AG09319 (cell line): ENCODE data around the gene PRKAR1B.

Source experiments
- DNase-seq: peaks from one replicate; pipeline ENCODE4 v3.0.0-alpha.2; 2010; ENCODE audit warnings: low read depth; ENCODE audit errors: extremely low read depth
- TF ChIP-seq, protein P1 (sequence below): IDR thresholded peaks from 2 replicates; pipeline ENCODE4 v1.5.1; 2011; ENCODE audit warnings: low read depth, mild to moderate bottlenecking, inconsistent platforms, low read length, moderate library complexity

The PRKAR1B gene

GRCh38 chr7:598899-599298 lies 128.2 kb downstream of the PRKAR1B start:
- DNase-seq: no peak
- TF ChIP-seq, protein P1, sequence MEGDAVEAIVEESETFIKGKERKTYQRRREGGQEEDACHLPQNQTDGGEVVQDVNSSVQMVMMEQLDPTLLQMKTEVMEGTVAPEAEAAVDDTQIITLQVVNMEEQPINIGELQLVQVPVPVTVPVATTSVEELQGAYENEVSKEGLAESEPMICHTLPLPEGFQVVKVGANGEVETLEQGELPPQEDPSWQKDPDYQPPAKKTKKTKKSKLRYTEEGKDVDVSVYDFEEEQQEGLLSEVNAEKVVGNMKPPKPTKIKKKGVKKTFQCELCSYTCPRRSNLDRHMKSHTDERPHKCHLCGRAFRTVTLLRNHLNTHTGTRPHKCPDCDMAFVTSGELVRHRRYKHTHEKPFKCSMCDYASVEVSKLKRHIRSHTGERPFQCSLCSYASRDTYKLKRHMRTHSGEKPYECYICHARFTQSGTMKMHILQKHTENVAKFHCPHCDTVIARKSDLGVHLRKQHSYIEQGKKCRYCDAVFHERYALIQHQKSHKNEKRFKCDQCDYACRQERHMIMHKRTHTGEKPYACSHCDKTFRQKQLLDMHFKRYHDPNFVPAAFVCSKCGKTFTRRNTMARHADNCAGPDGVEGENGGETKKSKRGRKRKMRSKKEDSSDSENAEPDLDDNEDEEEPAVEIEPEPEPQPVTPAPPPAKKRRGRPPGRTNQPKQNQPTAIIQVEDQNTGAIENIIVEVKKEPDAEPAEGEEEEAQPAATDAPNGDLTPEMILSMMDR: no peak

GRCh38 chr7:597348-598178 lies 129.5 kb downstream of the PRKAR1B start:
- TF ChIP-seq, protein P1: no peak
- DNase-seq: no peak

DNA sequence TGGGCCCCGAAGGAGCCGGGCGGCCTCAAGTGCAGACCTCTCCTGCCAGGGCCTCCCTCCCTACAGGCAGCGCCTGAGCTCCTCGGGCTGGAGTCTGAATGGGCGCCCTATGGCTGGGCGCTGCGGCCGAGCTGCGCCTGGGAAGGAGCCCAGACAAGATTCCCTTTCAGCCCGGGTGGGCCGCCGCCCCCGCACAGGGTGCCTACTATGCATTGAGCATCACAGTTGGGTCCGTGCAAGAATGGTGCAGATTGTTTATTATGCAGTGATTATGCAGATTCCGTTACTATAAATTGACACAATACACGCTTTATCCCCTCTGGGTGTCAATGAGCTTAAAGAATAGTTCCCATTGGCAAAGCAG lies 130.3 kb downstream of the PRKAR1B start:
- TF ChIP-seq, protein P1: no peak
- no peak for DNase-seq

DNA sequence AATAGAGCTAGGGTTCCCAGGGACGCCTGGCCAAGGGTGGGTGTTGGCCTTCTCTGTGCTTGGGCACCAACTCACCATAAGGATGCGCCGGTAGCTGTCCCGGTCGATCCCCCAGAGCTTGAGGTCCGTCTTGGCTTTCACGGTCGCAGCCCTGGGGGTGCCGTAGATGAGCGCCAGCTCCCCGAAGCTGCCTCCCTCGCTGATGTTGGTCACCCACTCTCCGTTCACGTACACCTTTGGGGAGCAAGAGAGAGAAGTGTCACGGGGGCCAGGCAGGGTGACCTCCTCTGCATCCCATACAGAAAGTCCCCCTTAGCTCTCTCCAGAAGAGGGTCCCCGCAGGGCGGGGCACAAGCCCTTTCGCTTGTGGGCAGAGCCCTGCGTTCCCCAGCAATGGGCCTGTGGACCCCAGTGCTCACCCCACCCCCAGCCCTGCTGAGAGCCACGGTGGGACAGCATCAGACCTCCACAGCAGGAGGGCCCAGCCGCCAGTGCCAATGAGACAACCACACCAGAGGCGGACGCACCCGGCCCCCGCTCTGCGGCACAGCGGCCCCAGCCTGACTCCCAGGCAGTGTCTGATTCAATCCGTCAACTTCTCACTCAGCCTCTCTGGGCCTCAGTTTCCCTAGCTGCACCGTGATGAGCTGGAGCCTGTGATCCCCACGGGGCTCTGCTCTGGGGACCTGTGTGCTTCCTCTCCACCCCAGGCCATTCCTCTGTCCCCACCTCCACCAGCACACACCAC lies 130.8 kb downstream of the PRKAR1B start:
- TF ChIP-seq, protein P1: no peak
- no peak for DNase-seq

DNA sequence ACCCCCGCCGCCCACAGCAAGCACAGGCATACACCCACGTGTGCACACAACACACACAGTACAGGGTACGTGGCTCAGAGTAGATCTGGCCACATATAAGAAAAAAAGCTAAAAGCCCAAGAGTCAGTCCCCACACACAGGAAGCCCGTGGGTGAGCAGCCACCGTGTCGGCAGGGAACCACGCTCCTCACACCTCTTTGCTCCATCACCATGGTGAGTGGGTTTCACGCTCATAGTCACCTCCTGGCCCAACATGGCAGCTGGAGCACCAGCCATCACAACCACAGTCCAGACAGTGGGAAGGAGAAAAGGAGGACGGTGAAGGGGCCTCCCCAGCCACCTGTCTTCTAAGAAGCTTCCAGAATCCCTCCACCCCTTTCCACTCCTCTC lies 131.5 kb downstream of the PRKAR1B start:
- TF ChIP-seq, protein P1: no peak
- DNase-seq: no peak

DNA sequence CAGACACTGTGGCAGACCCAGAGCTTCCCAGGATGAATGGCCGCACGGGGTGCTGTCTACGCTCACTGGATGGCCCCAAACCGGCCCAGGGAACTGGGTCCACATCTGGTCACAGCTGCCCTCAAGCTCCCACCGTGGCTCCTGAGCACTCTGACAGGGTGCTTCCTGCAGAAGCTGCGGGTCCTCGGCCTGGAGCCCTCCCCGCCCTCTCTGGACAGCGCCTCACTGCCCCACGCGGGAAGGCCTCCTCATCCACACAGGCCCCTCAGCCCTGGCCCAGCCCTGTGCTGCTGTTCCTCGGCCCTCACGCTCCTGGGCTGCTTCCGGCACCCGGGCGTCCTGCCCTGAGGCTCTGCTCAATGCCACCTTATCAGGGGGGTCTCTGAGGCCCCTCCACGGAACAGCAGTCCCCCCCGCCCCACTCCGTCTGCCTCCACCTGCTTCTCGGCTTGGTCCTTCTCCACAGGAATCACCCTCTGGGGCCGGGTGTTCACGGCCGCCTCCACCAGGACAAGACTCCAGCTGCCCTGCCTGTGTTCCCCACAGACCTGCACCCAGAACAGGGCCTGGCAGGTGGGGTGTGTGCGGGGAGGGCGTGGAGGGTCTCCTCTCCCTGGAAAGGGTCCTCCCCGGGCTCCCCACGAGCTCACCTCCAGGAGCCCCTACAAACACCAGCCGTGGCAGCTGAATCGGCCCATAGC lies 132.0 kb downstream of the PRKAR1B start:
- no peak for DNase-seq
- TF ChIP-seq, protein P1: no peak
